HCT116 (cell line): ENCODE data around the gene INSL3. TPM values are rescaled to one million over a fixed set of nuclear protein-coding genes. Genes with fewer than 3 reads are reported as not detected.

ENCODE experiments used
- ATAC-seq: fragments of 200-7000 bp; cut with Tn5 transposase; 2 replicates; pipeline ENCODE4 v1.9.1; 2020; ENCODE audit warnings: mild to moderate bottlenecking, moderate library complexity
- BruUV-seq: library from RNA; stranded (reverse); fragments of 400-500 nt; replicated peaks from 2 replicates; lab custom pipeline; 2021; lab: Mats Ljungman, UMichigan
- CTCF ChIA-PET: fragments of 300-600 bp; sonication (Branson Sonifier 250); formaldehyde crosslinking; loops from one replicate; lab custom pipeline; 2021; ENCODE audit warnings: antibody characterized with exemption; lab: Charles Lee
- POLR2A ChIA-PET: fragments of 300-600, 350-600 bp; sonication (Branson Sonifier 250); formaldehyde crosslinking; loops from one replicate; lab custom pipeline; 2021; ENCODE audit warnings: antibody characterized with exemption; lab: Charles Lee
- RAD21 ChIA-PET, 2 experiments: fragments of 300-600 bp; sonication (Branson Sonifier 250); formaldehyde crosslinking; loops; one replicate each; lab custom pipeline; 2023; ENCODE audit warnings: low total read pairs in 2 of 2; ENCODE audit not compliant: uncharacterized antibody in 2 of 2, unreplicated experiment in 2 of 2, low non-redundant PET in 1 of 2; lab: Charles Lee
- DNase-seq: peaks from one replicate; pipeline ENCODE4 v3.0.0-alpha.2; 2010; ENCODE audit warnings: low read depth, low spot score
- H2AFZ ChIP-seq: fragments of 200-600 bp; shearing (Covaris generic), sonication (generic); 2 replicates; pipeline ENCODE4 v1.6.1; 2017; ENCODE audit warnings: low read depth, mixed run types, mixed read lengths, antibody characterized with exemption, low read length; ENCODE audit not compliant: poor library complexity, severe bottlenecking
- H3K27ac ChIP-seq: 2 replicates; pipeline ENCODE4 v1.5.1; 2012; ENCODE audit warnings: low read depth, low read length
- H3K27me3 ChIP-seq: fragments of 200-600 bp; sonication (generic); 2 replicates; pipeline ENCODE4 v1.6.1; 2016; ENCODE audit warnings: mixed run types, low read length, mixed read lengths; ENCODE audit not compliant: insufficient read depth
- H3K36me3 ChIP-seq, 2 experiments: fragments of 200-500 bp in 1 of 2; fragments of 200-600 bp in 1 of 2; sonication (Bioruptor generic) in 1 of 2; sonication (generic) in 1 of 2; 2 replicates each; pipeline versions ENCODE4 v1.5.1 to v1.6.1; 2014 to 2016; ENCODE audit warnings: low read length in 2 of 2, inconsistent platforms in 1 of 2, mixed read lengths in 1 of 2, mixed run types in 1 of 2; ENCODE audit not compliant: insufficient read depth in 2 of 2, control insufficient read depth in 1 of 2
- H3K4me1 ChIP-seq, 2 experiments: fragments of 200-600 bp in 1 of 2; sonication (generic) in 1 of 2; 2 replicates each; pipeline versions ENCODE4 v1.5.1 to v1.6.1; 2012 to 2017; ENCODE audit warnings: low read length in 2 of 2, inconsistent platforms in 1 of 2, mild to moderate bottlenecking in 1 of 2, mixed read lengths in 1 of 2, mixed run types in 1 of 2, moderate library complexity in 1 of 2; ENCODE audit not compliant: insufficient read depth in 2 of 2, control insufficient read depth in 1 of 2
- H3K4me2 ChIP-seq: fragments of 200-600 bp; sonication (generic); 2 replicates; pipeline ENCODE4 v1.6.1; 2017; ENCODE audit warnings: mixed run types, low read length, mixed read lengths
- H3K4me3 ChIP-seq, 2 experiments: fragments of 200-600 bp in 1 of 2; sonication (generic) in 1 of 2; replicated peaks in 1 of 2; 2 replicates each; pipeline ENCODE4 v1.5.1; 2011 to 2016; ENCODE audit warnings: low read length in 2 of 2, control low read depth in 1 of 2, low read depth in 1 of 2, mild to moderate bottlenecking in 1 of 2, mixed read lengths in 1 of 2, mixed run types in 1 of 2
- H3K79me2 ChIP-seq: fragments of 200-600 bp; sonication (generic); 2 replicates; pipeline ENCODE4 v1.6.1; 2017; ENCODE audit warnings: mild to moderate bottlenecking, mixed run types, low read length, moderate library complexity, mixed read lengths; ENCODE audit not compliant: insufficient read depth
- H3K9ac ChIP-seq: fragments of 200-600 bp; sonication (generic); 2 replicates; pipeline ENCODE4 v1.6.1; 2016; ENCODE audit warnings: low read length, mixed read lengths
- H3K9me2 ChIP-seq: fragments of 200-600 bp; sonication (generic), shearing (Covaris generic); 2 replicates; pipeline ENCODE4 v1.6.1; 2017; ENCODE audit warnings: mixed run types, mild to moderate bottlenecking, moderate library complexity; ENCODE audit not compliant: insufficient read depth
- H3K9me3 ChIP-seq, 2 experiments: fragments of 200-500 bp in 1 of 2; fragments of 200-600 bp in 1 of 2; sonication (Bioruptor generic) in 1 of 2; sonication (generic) in 1 of 2; 2 replicates each; pipeline ENCODE4 v1.6.1; 2014 to 2017; ENCODE audit warnings: low read length in 2 of 2, mixed read lengths in 2 of 2, inconsistent platforms in 1 of 2, low read depth in 1 of 2, mild to moderate bottlenecking in 1 of 2, mixed run types in 1 of 2, moderate library complexity in 1 of 2; ENCODE audit not compliant: control insufficient read depth in 1 of 2, insufficient read depth in 1 of 2
- H4K20me1 ChIP-seq: fragments of 200-600 bp; sonication (generic), shearing (Covaris generic); 2 replicates; pipeline ENCODE4 v1.6.1; 2017; ENCODE audit warnings: mixed run types, mild to moderate bottlenecking, moderate library complexity; ENCODE audit not compliant: insufficient read depth
- CEBPB ChIP-seq: IDR thresholded peaks from 2 replicates; pipeline ENCODE4 v1.6.1; 2012; ENCODE audit warnings: low read depth
- CTCF ChIP-seq, 3 experiments: fragments of 200-600 bp in 1 of 3; sonication (generic) in 1 of 3; IDR thresholded peaks in 2 of 3; conservative IDR thresholded peaks in 1 of 3; 2 replicates each; pipeline ENCODE4 v1.5.1; 2012 to 2017; ENCODE audit warnings: low read depth in 2 of 3, low read length in 2 of 3, antibody characterized with exemption in 1 of 3, borderline replicate concordance in 1 of 3, control low read depth in 1 of 3, mild to moderate bottlenecking in 1 of 3, mixed read lengths in 1 of 3, mixed run types in 1 of 3, moderate library complexity in 1 of 3; ENCODE audit not compliant: insufficient read depth in 1 of 3
- POLR2AphosphoS5 ChIP-seq: IDR thresholded peaks from 2 replicates; pipeline ENCODE4 v1.6.1; 2011; ENCODE audit warnings: mild to moderate bottlenecking, low read depth, low read length, moderate library complexity
- RAD21 ChIP-seq: IDR thresholded peaks from 2 replicates; pipeline ENCODE4 v1.6.1; 2012; ENCODE audit warnings: low read depth, mild to moderate bottlenecking
- TCF7L2 ChIP-seq: IDR thresholded peaks from 2 replicates; pipeline ENCODE4 v1.7.0; 2011; ENCODE audit warnings: borderline replicate concordance, inconsistent platforms; ENCODE audit not compliant: insufficient read depth, insufficient read length; ENCODE audit errors: extremely low read depth
- YY1 ChIP-seq: IDR thresholded peaks from 2 replicates; pipeline ENCODE4 v1.6.1; 2011; ENCODE audit warnings: low read length, low read depth, moderate library complexity, mild to moderate bottlenecking; ENCODE audit not compliant: insufficient replicate concordance; ENCODE audit errors: extremely low read depth
- intact Hi-C: fragments of 100-400 bp; cut with micrococcal nuclease; formaldehyde crosslinking; loops from 2 replicates; pipeline ENCODE4 v1.10.0; 2022
- total RNA-seq: library from RNA; stranded (reverse); gene quantifications from one replicate; pipeline ENCODE4 v1.2.1, GENCODE V29; 2021; ENCODE audit not compliant: unreplicated experiment
- TF ChIP-seq, protein P1 (sequence below): IDR thresholded peaks from 2 replicates; pipeline ENCODE4 v1.6.1; 2012

Gene INSL3
- total RNA-seq, 1 experiment from 2014 or later = 0.96 TPM

DNA sequence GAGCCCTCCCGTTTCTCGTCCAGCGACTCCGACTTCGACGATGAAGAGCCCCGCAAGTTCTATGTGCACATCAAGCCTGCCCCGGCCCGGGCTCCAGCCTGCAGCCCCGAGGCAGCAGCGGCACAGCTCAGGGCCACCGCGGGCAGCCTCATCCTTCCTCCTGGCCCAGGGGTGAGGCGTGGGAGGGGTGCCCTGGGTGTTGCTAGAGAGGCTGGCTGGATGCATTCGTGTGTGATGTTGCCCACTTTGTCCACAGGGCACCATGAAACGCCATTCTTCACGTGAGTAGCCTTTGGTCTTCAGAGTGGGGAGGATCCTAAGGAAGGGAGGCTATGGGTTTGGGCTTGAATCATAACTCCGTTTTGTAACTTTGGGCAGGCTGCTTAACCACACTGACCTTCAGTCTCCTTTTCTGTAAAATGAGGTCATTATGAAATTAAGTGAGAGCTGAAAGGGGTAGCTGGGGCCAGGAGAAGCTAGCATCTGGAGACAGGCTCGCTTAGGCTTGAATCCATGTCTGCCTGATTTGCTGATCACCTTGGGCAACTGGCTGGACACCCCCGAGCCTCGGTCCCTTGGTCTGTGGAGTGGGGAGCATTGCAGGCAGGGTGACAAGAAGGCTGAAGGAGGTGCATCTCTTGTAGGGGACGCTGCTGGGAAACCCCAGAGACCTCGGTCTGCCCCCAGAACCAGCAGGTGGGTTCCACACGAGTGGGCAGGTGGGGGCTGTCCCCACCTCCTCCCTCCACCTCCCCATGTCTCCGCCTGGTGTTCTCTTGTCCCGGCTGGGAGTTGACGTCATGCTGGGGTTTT, 45.1 kb downstream of the INSL3 start:
- BruUV-seq = no TSS peak
- ChIA-PET RAD21 (no interaction called here), CTCF (interaction anchor here (0.5 to 3.5 kb wide), 2 partner anchors 10 to 170 kb away, joined by 3 to 29 read pairs; no protein-coding TSS in a partner anchor), POLR2A (interaction anchor here (1.0 kb wide), 1 partner anchor 83 kb away, joined by 3 read pairs; the partner anchor contains the start of gene RPL18A)
- Histone ChIP-seq H3K9me2 (no peaks in the 10 kb centered on the region), H3K4me2 (no peak overlapping the region), H3K27me3 (no peaks in the 10 kb centered on the region), H2AFZ (no peak overlapping the region), H3K36me3 (no peaks in the 10 kb centered on the region), H3K27ac (no peak overlapping the region), H3K4me3 (no peak overlapping the region), H3K9me3 (no peaks in the 10 kb centered on the region), H3K79me2 (no peaks in the 10 kb centered on the region), H3K4me1 (peaks cover 22 to 42% of the 10 kb centered on the region in 2 experiments), H4K20me1 (no peaks in the 10 kb centered on the region), H3K9ac (no peak overlapping the region)
- TF ChIP-seq CEBPB (no peak), TCF7L2 (no peak), YY1 (no peak), POLR2AphosphoS5 (no peak)
- DNase-seq (no peak), ATAC-seq (no peak)
- intact Hi-C loops = loop anchor here (1.0 to 5.0 kb wide), 5 partner anchors 74 to 323 kb away; partner anchors contain the start of genes CCDC124 and PGLS

GRCh38 chr19:17775245-17775927, 45.9 kb downstream of the INSL3 start:
- Histone ChIP-seq H3K79me2 (no peaks in the 10 kb centered on the region), H3K27me3 (no peaks in the 10 kb centered on the region), H3K4me1 (peaks cover 21 to 40% of the 10 kb centered on the region in 2 experiments), H3K4me2 (peak overlapping the region; percentile 41), H3K4me3 (no peak overlapping the region), H3K9me3 (no peaks in the 10 kb centered on the region), H3K27ac (no peak overlapping the region; the same call in 1 of the 2 replicates), H3K36me3 (no peaks in the 10 kb centered on the region), H2AFZ (no peak overlapping the region), H3K9ac (no peak overlapping the region), H3K9me2 (no peaks in the 10 kb centered on the region), H4K20me1 (no peaks in the 10 kb centered on the region)
- RAD21 ChIA-PET = interaction anchor here (0.6 to 1.2 kb wide), 3 partner anchors 9 to 334 kb away, joined by 3 to 4 read pairs (median 3); no protein-coding TSS in a partner anchor
- DNase-seq (no peak), ATAC-seq (peak; percentile 16)
- intact Hi-C loops = loop anchor here (1.0 to 5.0 kb wide), 5 partner anchors 73 to 322 kb away; partner anchors contain the start of genes CCDC124 and PGLS
- TF ChIP-seq CTCF (IDR thresholded peaks at IDR 0.05 in 2 of 3, conservative IDR thresholded peaks at IDR 0.05 in 1 of 3; ENCODE audit: borderline replicate concordance in 1 of 3, insufficient read depth in 1 of 3, low read depth in 2 of 3, low read length in 2 of 3) (peak; percentile 82 to 93 (median 84)), RAD21 (peak; percentile 87)
- TF ChIP-seq, protein P1, sequence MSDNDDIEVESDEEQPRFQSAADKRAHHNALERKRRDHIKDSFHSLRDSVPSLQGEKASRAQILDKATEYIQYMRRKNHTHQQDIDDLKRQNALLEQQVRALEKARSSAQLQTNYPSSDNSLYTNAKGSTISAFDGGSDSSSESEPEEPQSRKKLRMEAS = no peak
- POLR2A ChIA-PET = interaction anchor here (0.6 to 1.2 kb wide), 3 partner anchors 9 to 84 kb away, joined by 3 to 4 read pairs (median 3); partner anchors contain the start of gene RPL18A
- CTCF ChIA-PET = interaction anchor here (0.5 to 3.5 kb wide), 12 partner anchors 9 to 321 kb away, joined by 3 to 29 read pairs (median 4); partner anchors contain the start of genes B3GNT3 and RPL18A
- no TSS peak for BruUV-seq
